ENCODE data around the gene SGO2.

SGO2 gene

DNA sequence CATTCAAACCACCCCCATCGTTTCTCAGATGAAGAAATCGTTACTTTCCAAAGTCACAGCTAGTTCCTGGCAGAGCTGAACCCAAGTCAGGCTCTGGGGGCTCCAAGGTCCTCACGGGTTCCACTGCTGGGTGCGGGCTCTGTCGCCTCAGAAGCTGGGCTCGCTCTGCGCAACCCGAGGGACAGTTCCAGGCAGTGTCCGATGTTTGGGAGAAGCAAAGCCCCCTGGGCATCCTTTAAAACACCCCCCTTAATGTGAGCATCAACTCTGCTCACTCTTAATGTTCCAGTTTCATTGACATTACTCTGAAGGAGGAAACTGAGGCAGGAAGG, 60.6 kb downstream of the SGO2 start:
- TF ChIP-seq, protein P1, sequence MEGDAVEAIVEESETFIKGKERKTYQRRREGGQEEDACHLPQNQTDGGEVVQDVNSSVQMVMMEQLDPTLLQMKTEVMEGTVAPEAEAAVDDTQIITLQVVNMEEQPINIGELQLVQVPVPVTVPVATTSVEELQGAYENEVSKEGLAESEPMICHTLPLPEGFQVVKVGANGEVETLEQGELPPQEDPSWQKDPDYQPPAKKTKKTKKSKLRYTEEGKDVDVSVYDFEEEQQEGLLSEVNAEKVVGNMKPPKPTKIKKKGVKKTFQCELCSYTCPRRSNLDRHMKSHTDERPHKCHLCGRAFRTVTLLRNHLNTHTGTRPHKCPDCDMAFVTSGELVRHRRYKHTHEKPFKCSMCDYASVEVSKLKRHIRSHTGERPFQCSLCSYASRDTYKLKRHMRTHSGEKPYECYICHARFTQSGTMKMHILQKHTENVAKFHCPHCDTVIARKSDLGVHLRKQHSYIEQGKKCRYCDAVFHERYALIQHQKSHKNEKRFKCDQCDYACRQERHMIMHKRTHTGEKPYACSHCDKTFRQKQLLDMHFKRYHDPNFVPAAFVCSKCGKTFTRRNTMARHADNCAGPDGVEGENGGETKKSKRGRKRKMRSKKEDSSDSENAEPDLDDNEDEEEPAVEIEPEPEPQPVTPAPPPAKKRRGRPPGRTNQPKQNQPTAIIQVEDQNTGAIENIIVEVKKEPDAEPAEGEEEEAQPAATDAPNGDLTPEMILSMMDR (IDR thresholded peaks at IDR 0.05): no peak

DNA sequence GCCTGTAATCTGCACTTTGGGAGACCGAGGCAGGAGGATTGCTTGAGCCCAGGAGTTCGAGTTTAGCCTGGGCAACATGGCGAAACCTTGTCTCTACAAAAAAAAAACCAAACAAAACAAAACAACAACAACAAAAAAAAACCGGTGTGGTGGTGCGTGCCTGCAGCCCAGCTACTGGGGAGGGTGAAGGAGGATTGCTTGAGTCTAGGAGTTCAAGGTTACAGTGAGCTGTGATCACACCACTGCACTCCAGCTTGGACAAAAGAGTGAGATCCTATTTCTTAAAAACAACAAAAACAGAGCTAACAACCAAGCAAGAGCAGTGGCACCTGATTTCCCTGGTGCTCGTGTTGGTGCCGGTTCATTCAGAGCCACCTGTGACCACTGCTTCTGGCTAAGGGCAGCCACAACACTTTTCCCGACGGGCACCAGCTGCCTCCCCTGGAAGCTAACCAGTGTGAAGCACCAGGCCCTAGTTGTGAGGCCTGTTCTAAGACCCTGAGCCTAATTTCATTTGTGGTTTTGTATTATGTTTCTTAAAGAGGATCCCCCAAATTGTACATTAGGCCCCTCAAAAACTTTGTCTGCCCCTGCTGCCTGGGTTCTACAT, 61.1 kb downstream of the SGO2 start:
- TF ChIP-seq, protein P1 (IDR thresholded peaks at IDR 0.05): no peak

DNA sequence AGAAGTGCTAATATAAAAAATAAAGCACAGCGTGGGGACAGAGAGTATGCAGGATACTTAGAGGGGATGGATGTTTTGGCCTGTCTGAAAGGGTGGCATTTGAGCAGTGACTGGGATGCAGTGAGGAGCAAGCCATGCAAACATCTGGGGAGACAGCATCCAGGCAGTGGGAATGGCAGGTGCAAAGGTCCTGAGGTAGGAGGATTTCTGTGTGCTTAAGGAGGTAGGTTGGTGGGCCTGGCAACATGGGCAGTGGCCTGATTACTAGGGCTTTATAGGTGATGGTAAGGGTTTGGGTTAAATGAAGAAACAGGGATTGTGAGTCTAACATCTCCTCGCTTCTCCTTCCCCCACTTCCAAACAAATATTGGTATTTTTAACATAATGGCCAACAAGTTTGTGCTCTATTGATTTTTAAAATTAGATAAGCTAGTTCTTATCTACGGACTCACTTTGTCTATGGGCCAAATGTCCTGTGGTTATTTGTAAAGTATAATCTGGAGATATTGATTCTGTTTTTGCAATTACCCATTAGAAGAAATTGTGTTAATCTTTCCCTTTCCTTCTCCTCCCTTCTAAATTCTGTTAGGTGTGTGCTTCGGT, 62.2 kb downstream of the SGO2 start:
- TF ChIP-seq, protein P1 (IDR thresholded peaks at IDR 0.05): no peak

DNA sequence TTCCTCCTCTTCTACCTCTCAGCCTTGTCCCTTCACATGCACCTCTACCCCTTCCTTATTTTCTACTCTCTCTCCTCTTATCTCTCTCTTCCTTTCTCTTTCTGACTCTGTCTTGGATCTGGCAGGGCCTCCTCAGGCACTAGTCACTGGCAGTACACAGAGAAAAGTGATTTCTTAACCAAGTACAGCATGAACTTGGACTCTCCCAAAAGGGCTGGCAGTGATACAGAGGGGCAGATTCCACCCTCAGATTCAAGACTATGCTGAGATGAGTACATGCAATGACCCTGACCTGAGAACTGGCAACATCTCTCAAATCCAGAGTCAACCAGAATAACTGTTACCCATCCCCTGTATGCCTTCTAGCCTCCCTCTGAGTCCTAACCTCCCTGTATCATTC, 64.1 kb downstream of the SGO2 start:
- TF ChIP-seq, protein P1 (IDR thresholded peaks at IDR 0.05): no peak

DNA sequence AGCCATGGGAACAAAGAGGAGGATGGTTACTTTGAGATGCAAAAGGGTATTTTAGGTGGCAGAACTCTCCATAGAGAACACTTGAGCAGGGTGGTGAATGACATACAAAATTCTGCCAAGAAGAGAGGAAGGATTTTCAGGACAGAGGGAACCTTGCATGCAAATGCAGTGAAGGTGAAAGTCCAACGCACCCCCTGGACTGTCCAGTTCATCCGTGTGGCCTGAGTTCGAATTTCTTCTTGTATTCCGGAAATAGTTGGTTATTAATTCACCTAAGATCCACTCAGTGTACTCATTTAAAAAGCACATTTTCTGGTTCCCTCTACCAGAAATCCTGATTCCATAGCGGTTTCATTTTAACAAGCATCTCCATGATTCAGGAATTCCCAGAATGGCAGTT, 65.3 kb downstream of the SGO2 start:
- TF ChIP-seq, protein P1 (IDR thresholded peaks at IDR 0.05): no peak

DNA sequence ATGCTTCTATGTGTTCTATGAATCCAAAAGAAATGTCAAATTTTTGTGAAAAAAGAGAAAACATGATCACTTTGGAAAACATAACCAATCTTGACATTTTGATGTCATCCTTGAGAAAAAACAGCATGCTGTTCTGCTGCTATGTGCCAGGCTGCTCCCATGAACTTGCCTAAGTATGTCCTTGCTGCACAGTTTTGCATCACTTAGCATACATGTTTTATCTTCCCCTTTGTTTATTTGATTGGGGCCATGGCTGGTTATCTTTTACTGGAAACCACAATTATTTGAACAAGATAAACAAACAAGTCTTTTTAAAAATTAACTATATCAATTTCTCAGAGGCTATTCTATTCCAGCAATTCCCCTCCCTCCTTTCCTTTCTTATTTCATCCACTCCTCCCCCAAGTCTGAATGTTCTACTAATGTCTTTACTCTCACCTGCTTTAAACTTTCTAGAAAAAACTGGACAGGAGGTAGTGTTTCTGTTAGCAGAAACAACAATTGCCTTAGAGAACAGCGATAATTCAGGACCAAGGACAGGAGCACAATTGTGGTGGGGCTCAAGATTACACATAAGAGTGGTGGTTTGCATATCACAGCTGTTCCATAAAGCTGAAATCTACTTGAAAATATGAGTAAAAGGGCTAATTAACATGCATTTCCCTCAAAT, 66.5 kb downstream of the SGO2 start:
- TF ChIP-seq, protein P1 (IDR thresholded peaks at IDR 0.05): no peak

DNA sequence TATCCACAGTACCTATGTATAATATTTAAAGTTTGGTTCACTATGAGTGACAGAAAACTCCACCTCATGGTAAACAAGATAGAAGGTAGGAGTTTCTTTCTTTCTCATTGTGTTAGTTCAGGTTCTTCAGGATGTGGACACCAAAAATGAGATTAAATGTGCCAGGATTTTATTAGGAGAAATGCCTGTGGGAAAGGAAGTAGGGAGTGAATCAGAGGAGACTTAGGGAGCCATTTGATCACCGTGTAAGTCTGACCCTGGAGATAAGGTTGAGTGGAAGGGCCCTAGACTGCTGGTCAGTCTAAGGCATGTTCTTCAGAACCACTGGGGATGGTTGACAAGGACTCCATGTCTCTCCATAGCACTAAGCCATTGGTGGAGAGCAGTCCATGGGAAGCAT, 67.9 kb downstream of the SGO2 start:
- TF ChIP-seq, protein P1 (IDR thresholded peaks at IDR 0.05): no peak

All from LNCAP (cell line).